NCI-H146 treated with DMSO at 0.1 percent for 48 hours (cell line): ENCODE data around the gene ISLR2.
"Not testable (repeated sequence)": the region's sequence is repeated elsewhere in the genome, so short reads cannot be mapped to it uniquely, and the experiment has no call there.

Source experiments
- DNase-seq: peaks from one replicate; lab custom pipeline; 2025; ENCODE audit not compliant: unreplicated experiment; lab: John Stamatoyannopoulos, UW

Gene ISLR2

DNA sequence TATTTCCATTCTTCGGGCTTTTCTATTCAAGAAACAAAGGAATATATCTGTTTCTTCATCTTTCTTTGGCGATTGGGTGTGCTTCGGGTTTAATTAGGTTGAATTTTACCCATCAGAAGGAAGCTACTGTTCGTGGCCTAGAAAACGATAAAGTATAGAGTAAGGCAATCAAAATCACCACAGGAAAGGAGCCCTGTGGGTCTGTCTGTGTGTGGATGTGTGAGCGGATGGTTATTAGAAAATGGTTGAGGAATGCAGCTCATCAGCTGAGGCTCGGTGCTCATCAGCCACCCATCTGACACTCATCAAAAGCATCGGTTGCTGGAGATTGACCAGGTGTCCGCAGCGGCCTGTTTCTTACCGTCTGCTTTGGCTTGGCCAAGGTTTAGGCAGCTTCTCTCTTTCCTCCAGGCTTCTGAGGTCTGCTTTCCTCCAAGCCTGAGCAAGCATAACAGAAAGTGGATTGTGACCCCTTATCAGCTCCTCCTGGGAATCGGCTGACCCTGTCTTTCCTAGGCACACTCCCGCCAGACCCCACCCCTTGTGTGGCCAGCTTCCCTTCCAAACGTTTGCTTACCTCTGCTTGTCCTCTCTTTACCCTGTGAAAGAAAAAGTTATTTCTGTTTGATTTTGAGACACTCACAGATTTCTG, 25.5 kb downstream of the ISLR2 start:
- no peak for DNase-seq

DNA sequence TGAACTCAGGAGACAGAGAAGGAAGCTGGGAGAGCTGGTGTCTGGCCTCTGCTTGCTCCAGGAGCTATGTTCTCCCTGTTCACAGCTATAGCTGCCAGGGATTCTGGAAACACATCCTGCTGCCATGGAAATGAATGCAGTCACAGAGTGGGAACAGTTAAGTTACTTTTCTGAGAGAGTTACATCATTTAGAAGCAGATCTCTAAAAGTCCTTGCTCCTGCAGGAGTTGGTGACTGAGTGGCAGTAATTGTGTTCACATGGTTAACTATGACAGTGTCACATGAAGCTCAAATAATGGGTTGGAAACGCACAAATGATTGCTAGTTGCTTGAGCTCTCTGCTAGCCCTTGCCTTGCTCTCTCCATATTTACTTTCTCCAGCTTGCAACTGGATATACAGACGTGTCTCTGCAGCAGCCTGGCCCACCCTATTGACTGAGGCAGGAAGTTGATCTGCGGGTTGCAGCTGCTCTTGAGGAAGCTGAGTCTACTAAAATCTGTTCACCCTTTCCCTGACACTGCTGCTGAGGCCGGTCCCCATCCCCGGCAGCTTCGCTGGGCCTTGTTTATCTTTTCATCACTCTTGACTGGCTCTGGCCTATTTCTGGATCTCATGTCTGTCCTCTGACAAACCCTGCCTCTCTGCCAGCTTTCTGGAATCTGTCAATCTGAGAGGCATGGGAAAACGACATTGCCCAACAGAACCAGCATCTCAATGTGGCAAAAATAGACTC, 26.5 kb downstream of the ISLR2 start:
- DNase-seq = peak; percentile 24

DNA sequence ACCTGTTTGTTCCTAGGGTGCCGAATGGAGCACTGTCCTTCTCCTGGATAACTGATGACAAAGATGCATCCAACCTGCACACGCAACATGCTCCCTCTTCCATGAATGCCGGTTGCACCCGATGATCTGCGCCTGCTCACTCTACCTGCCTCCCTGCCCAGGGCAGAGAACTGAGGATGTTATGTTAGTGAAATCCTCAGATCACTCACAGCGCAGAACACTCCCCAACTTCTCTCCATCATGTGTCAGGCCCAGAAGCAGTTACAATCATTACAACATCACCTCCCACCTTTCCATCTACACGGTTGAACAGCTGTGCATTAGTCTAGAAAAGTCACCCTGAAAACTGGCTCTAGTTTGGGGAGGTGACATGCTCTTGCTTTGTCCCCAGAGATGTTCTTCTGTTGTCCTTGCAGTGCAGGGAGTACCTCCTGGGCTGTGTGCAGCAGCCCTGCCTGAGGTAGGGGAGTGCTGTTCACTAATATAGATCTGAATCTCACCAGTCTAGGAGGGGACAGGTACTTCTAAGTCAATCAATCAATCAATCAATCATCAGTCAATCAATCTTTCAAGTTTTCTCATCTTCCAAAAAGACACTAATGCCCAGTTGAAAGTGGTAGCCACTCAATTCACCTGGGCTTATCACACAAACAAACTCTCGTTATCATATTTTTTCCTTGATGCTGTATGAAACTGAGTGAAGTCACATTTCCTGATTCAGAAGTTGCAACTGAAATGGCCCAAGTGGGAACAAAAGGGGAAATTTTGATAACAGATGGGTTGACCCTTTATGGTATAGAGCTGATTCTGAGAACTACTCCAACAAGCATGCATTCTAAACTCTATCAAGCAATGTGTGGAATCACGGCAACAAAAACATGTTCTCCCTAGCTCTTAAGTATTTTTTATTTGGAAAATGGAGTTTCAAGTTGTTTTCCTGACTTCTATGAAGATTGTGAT, 27.8 kb downstream of the ISLR2 start:
- no peak for DNase-seq

DNA sequence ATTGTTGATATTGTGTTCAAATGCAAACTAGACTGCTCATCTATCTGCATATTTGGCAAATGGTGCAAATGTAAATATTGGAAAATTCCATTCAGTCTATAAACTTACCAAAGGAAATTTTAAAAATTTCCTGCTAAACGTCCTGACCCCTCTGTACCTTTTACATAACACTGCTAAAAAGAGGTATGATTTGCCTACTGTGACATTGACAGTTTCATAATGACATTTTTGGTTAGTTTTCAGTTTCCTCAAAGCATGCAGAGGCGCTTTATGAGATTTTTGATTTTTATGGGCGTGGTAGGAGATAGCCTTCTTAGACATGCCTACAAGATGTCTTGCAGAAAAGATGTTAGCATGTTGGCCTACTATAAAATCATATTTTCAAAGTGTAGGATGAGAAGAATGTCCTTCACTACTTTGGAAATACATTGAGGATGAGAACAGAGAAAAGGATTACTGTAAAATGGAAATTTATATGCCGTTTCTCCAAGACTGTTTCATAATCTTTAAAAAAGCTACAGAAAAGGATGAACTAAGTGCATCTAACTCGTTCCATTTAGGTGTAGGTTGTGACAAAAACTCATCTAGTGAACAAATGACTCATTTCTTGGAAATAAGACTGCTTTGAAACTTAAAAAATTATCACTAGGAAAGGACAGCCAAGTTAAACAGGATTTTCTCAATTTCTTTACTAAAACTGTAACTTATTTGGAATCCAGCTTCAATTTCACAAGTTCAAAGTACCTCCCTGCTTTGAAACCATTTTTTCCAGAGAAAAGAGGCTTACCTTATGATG, 28.7 kb downstream of the ISLR2 start:
- DNase-seq = no peak

DNA sequence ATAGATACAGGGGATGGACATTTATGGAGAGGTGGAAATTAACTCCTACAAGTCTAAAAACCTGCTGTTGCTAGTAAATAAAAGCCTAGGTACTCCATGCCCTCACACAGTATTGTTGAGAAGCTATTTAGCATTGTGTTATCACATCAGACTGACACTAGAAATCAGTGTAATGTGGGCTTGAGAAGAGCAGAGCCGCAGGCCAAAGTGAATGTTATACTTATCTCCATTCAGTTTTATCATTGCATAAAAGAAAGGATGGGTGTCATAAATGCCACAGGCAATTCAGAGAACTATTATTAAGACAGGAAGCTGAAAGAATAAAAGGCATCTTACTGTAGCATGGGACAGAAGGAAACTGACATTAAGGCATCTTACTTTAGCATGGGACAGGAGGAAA, 29.4 kb downstream of the ISLR2 start:
- no peak for DNase-seq

DNA sequence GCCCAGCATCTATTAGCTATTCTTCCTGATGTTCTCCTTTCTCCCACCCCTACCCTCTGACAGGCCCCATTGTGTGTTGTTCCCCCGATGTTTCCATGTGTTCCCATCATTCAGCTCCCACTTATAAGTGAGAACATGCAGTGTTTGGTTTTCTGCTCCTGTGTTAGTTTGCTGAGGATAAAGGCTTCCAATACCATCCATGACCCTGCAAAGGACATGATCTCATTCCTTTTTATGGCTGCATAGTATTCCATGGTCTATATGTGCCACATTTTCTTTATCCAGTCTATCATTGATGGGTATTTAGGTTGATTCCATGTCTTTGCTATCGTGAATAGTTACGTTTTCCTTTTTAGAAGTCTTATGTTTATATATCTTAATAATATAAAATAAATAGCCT, 30.0 kb downstream of the ISLR2 start:
- not testable (repeated sequence) for DNase-seq

DNA sequence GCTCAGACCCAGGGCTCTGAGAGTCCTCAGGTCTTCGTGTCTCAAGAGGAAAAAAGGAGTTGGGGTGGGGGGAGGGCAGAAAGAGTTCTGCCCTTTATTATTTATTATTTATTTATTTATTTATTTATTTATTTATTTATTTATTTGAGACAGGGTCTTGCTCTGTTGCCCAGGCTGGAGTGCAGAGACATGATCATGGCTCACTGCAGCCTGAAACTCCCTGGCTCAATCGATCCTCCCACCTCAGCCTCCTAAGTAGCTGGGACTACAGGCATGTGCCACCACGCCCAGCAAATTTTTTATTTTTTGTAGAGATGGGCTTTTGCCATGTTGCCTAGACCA, 31.8 kb downstream of the ISLR2 start:
- not testable (repeated sequence) for DNase-seq

DNA sequence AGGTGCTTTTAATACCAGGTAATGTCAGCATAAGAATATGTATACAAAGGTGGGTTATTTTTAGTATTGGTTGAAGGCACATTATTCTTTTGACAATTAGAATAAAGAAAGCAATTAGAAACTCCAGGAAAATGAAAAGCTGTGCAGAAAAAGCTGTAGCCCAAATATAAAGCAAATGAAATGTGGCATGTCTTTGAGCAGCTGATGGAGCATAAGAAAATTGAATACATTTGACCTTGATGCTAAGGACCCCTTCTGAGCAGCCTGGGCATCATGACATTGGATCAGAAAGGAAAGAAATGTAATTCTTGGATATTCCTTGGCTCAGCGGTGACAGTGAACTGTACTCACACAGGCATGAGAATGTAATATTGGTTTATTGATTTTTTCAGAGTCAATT, 35.1 kb downstream of the ISLR2 start:
- DNase-seq = no peak

DNA sequence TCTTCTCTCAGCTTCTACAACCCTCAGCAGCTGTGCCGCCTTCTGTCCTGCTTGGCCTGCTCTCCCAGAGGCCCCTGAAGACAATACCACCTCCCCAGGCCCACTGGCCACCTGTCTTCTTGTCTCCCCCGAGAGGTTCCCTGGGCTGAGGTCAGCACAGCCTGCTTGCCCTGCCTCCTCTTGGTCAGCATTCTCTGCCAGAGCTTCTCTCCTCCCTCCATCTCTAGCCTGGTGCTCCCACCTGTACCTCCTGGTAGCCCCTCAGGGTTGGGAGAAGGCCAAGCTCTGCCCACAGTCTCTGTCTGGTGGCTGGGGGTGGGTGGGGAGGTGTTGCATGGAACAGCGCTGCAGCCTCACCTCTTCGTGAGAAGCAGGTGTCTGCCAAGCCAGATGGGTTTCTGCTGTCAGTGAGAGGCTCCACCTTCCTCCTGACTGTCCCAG, 37.5 kb downstream of the ISLR2 start:
- no peak for DNase-seq

DNA sequence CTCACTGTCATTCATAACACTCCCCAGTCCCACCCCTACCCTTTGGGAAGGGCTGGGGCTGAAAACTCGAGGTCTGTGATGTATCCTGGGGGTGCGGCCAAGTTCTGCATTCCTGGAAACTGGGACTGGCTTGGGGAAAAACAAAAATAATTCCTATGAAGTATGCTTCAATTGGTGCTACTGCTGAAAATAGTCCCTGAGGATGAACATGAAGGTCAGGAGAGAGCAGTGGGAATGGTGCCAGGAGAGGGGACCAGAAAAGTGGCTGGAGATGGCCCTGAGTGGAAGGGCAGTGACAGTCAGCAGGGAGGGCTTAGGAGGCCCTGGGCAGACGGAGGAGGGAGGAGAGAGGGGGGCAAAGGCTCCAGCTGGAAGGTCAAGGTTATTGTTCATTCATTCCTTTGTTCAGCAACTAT, 38.3 kb downstream of the ISLR2 start:
- DNase-seq = no peak

DNA sequence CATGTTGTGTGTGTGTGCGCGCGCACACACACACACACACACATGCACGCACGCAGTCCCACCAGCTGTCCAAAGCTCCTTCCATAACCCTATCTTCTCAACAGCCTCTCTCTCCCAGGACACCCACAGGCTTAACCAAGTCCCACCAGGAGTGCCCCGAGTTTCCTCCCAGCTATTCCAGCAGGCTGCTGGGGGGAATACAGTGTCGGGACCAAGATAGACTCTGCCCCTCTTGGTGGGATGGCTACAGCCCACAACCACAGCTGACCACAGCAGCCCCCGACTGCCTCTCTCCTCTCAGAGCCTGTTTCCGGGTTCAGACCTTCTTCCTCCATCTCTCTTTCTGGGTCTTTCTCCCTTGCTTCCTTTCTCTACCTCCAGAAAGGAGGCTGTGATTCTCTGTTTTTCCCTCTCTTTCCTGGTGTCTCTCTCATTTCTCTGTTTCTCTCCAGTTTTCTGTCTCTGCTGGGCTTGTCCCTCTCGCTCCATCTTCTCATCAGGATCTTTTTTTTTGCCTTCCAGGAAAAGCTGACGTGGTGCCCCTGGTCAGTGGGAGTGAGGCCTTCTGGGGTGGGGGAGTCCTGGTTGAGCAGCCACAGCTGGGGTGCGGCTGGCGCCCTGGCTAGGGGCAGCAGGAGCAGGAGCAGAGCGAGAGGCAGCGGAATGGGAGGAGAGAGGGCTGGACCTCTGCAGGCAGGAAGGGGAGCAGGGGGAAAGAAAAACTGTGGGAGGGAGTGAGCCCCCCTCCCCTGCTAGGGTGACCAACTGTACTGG, 39.9 kb downstream of the ISLR2 start:
- DNase-seq = no peak

DNA sequence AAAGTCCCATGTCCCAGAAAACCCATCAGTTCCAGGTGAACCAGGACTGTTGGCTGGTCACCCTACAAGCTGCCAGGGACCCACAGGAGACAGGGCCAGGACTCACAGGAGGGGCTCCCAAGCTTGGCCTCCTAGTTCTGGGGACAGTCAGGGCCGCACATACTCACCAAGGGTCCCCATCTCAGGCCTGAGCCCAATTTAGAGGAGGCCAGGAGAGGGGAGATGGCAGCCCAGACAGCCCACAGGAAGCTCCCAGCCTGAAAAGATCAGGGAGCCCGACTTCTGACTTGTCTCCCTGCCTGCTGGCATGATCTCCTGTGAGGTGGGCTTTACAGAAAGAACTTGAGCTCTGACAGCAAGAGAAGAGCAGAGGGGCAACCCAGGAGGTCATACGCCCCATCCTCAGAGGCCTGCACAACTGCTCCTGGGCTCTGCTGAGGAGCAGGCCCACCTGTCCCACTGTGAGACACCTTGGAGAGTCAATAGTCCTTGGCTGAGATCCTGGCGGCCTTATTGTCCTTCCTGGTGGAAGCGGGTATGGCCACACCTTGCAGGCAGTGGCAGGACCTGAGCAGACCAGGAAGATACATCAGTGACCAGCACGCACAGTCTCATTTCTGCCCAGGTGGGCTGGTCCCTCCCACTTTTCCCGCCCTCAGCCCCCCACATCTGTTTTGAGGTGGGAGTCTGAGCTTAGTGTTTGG, 40.6 kb downstream of the ISLR2 start:
- no peak for DNase-seq

DNA sequence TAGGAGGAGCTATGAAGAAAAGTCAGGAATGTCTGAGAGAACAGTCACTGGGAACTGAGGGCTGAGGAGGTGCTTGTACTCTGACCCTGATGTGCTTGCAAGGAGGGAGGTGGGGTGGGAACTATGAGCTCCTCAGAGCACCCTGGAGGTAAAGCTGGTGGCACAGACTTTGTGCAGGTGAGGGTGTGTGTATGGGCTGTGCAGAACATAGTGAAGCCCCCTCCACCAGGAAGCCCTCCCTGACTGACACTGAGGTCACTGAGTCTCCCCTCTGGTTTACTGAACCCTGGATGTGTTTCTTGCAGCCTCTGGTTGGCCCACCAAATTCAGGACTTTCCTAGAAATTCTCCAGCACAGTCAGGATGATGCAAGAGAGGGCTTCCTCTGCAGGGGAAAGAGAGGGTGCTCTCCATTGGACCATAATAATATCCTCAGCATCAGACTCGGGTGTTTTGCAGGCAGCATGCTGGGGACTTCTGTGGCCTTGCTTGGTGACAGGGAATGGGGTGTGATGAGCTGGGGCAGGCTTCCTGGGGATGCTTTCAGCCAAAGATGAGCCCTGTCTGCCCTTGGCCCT, 41.7 kb downstream of the ISLR2 start:
- DNase-seq = no peak

DNA sequence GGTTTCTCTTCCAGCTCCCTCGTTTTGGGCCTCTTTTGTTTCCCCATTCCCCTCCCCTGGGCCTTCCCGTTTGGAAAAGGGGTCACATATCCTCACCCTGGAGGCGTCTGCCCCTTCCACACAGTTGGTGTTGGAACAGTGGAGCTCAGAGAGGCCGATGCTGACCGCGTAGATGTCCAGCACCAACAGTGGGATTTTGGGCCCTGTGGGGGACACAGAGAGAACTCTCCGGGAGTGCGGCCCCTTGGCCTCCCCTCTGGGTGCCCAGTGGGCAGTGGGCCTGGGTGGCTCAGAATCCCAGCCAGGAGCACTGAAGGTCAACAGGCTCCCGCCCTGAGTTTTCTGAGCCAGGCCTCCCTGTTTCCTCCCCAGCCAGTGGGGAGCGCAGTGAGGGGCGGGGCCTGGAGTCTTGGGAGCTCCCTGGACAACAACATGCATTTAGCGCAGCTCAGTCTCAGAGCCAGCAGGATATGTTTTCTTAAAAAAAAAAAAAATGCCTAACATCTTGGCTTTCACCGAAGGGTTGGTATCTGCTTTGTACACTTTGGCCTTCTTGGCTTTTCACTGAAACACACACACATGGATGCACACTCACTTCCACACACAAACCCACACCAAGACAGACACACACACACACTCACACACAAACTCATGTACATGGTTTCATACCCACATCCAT, 42.5 kb downstream of the ISLR2 start:
- DNase-seq = no peak

DNA sequence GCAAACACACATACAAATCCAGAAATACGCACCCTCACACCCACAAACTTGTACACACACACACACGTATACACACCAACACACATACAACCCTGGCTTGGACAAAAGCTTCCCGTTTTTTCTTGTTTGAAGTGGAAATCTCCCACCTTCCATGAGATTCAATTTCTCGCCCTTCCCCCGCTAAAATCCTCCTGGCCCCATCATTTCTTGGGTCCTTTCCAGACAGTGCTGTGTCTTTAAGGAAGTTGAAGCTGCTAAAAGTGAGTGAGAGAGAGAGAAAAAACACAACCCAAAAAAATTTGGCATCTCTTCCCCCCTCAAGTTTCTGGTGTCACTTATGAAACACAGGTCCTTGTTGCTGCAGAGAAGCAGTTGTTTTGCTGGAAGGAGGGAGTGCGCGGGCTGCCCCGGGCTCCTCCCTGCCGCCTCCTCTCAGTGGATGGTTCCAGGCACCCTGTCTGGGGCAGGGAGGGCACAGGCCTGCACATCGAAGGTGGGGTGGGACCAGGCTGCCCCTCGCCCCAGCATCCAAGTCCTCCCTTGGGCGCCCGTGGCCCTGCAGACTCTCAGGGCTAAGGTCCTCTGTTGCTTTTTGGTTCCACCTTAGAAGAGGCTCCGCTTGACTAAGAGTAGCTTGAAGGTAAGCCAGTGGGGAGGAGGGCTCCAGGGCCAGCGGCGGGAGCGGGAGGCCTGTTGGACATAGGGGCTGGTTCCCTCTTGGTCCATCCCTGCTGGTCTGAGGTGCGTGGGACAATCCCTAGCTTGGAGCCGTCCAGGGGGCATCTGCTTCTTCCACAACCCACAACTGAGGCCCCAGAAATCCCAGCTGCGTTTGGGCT, 43.2 kb downstream of the ISLR2 start, which contains the start of gene ISLR:
ISLR (plus strand) TSS at position 331 of the 839 bp plus-strand sequence. CDS start 1,149 bp downstream, outside the sequence.
- DNase-seq = no peak

DNA sequence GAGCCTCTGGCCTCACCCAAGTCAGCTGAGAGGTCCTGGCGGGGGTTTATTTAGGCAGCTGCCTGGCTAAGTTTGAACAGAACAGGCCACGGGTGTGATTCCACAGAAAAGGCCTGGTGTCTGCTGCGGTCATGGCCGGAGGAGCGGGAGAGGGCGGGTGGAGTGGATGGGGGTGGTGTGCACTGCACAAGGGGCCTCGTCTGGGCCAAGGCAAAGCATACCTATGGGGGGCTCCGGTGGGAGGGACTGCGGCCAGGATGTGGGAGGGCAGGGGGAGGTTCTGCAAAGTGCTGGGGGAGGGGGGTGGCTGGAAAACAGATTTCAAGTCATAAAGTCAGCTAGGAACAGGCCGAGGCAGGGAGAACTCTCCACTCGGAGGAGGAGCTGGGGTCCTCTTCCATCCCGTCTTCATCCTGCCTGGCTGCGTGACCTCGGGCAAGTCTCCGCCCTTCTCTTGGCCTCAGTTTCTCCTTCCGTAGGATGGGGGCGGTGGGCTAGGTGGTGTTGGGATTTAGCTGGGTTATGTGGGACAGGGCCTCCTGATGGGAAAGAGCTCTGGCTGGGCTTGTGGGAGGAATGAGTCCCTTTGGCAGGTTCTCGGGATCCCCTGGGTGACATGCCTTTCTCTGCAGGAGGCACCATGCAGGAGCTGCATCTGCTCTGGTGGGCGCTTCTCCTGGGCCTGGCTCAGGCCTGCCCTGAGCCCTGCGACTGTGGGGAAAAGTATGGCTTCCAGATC, 44.0 kb downstream of the ISLR2 start:
- no peak for DNase-seq

DNA sequence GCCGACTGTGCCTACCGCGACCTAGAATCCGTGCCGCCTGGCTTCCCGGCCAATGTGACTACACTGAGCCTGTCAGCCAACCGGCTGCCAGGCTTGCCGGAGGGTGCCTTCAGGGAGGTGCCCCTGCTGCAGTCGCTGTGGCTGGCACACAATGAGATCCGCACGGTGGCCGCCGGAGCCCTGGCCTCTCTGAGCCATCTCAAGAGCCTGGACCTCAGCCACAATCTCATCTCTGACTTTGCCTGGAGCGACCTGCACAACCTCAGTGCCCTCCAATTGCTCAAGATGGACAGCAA, 44.5 kb downstream of the ISLR2 start:
- no peak for DNase-seq
